Keratinocyte (primary cell): ENCODE data around the gene PLEKHG2. TPM values are rescaled to one million over a fixed set of nuclear protein-coding genes. Genes with fewer than 3 reads are reported as not detected.

Source experiments
- DNase-seq: peaks from one replicate; pipeline ENCODE4 v3.0.0-alpha.2; 2011; ENCODE audit warnings: low read depth, missing footprints, low spot score
- FAIRE-seq: peaks from 2 replicates; lab custom pipeline; 2011; peaks lifted over from hg19 to GRCh38; lab: Jason Lieb, UNC
- H2AFZ ChIP-seq: 2 replicates; pipeline ENCODE4 v1.6.0; 2012; ENCODE audit warnings: low read length, control low read depth, inconsistent platforms; ENCODE audit not compliant: control insufficient read depth
- H3K27ac ChIP-seq: 2 replicates; pipeline ENCODE4 v1.5.1; 2011; ENCODE audit warnings: low read length; ENCODE audit not compliant: control insufficient read depth, insufficient read depth
- H3K27me3 ChIP-seq: 3 replicates; pipeline ENCODE4 v1.6.0; 2011; ENCODE audit warnings: low read length; ENCODE audit not compliant: control insufficient read depth, insufficient read depth; ENCODE audit errors: extremely low read depth
- H3K36me3 ChIP-seq, 2 experiments: 2 replicates in 1 of 2; 3 replicates in 1 of 2; pipeline ENCODE4 v1.5.1; 2011; ENCODE audit warnings: low read length in 2 of 2, mild to moderate bottlenecking in 1 of 2; ENCODE audit not compliant: control insufficient read depth in 2 of 2, insufficient read depth in 2 of 2; ENCODE audit errors: extremely low read depth in 1 of 2
- H3K4me1 ChIP-seq: 3 replicates; pipeline ENCODE4 v1.5.1; 2011; ENCODE audit warnings: low read length; ENCODE audit not compliant: control insufficient read depth, insufficient read depth; ENCODE audit errors: extremely low read depth
- H3K4me2 ChIP-seq: 3 replicates; pipeline ENCODE4 v1.6.0; 2011; ENCODE audit warnings: low read depth, low read length; ENCODE audit not compliant: control insufficient read depth, insufficient read depth; ENCODE audit errors: extremely low read depth
- H3K4me3 ChIP-seq, 3 experiments: fragments of 200-600 bp in 1 of 3; sonication (generic) in 1 of 3; 2 replicates in 2 of 3; 3 replicates in 1 of 3; pipeline ENCODE4 v1.5.1; 2011 to 2016; ENCODE audit warnings: low read length in 3 of 3, mild to moderate bottlenecking in 3 of 3, control low read depth in 2 of 3, inconsistent platforms in 1 of 3, low read depth in 1 of 3, mixed read lengths in 1 of 3, mixed run types in 1 of 3, moderate library complexity in 1 of 3; ENCODE audit not compliant: control insufficient read depth in 2 of 3, insufficient read depth in 2 of 3; ENCODE audit errors: extremely low read depth in 1 of 3
- H3K79me2 ChIP-seq: 2 replicates; pipeline ENCODE4 v1.6.0; 2012; ENCODE audit warnings: low read length; ENCODE audit not compliant: control insufficient read depth, insufficient read depth
- H3K9ac ChIP-seq: 3 replicates; pipeline ENCODE4 v1.6.0; 2011; ENCODE audit warnings: low read length; ENCODE audit not compliant: control insufficient read depth, insufficient read depth; ENCODE audit errors: extremely low read depth
- H3K9me1 ChIP-seq: 3 replicates; pipeline ENCODE4 v1.6.0; 2011; ENCODE audit warnings: low read length; ENCODE audit not compliant: control insufficient read depth, insufficient read depth; ENCODE audit errors: extremely low read depth
- H3K9me3 ChIP-seq: 2 replicates; pipeline ENCODE4 v1.5.1; 2012; ENCODE audit warnings: low read depth, low read length; ENCODE audit not compliant: control insufficient read depth
- H4K20me1 ChIP-seq: 3 replicates; pipeline ENCODE4 v1.6.0; 2011; ENCODE audit warnings: low read length; ENCODE audit not compliant: control insufficient read depth, insufficient read depth; ENCODE audit errors: extremely low read depth
- EZH2 ChIP-seq: IDR thresholded peaks from one replicate; pipeline ENCODE4 v1.6.1; 2012; ENCODE audit warnings: inconsistent platforms, mild to moderate bottlenecking, low read length, moderate library complexity
- dilution Hi-C: fragments of 300-500 bp; cut with MboI; formaldehyde crosslinking; loops from one replicate; pipeline ENCODE4 v1.7.0; 2020; ENCODE audit warnings: low sequenced_read_pairs; ENCODE audit not compliant: extremely low pct_ligation_motif_present
- polyA plus RNA-seq, 5 experiments: library from polyadenylated mRNA; depleted of rRNA in 3 of 5; stranded (reverse) in 3 of 5; stranded (forward) in 1 of 5; unstranded in 1 of 5; fragments of >200 nt; gene quantifications; 1 replicate in 1 of 5; 2 replicates in 3 of 5; 3 replicates in 1 of 5; pipeline versions ENCODE4 v1.2.1 to v1.2.3, GENCODE V29; 2011 to 2012; ENCODE audit warnings: missing spikeins in 2 of 5, low read depth in 1 of 5, low replicate concordance in 1 of 5
- TF ChIP-seq, protein P1 (sequence below), 3 experiments: IDR thresholded peaks in 1 of 3; conservative IDR thresholded peaks in 1 of 3; optimal IDR thresholded peaks in 1 of 3; 2 replicates in 2 of 3; 3 replicates in 1 of 3; pipeline versions ENCODE3 to v1.5.1; 2011; ENCODE audit warnings: low read length in 3 of 3, mild to moderate bottlenecking in 3 of 3, moderate library complexity in 2 of 3, control low read depth in 1 of 3, inconsistent platforms in 1 of 3; ENCODE audit not compliant: insufficient read depth in 2 of 3; ENCODE audit errors: extremely low read depth in 1 of 3

The PLEKHG2 gene
- polyA plus RNA-seq, 1 donor (not counting 4 experiments of a cell fraction or from before 2014, with no cell fraction given) = 5.2 TPM

DNA sequence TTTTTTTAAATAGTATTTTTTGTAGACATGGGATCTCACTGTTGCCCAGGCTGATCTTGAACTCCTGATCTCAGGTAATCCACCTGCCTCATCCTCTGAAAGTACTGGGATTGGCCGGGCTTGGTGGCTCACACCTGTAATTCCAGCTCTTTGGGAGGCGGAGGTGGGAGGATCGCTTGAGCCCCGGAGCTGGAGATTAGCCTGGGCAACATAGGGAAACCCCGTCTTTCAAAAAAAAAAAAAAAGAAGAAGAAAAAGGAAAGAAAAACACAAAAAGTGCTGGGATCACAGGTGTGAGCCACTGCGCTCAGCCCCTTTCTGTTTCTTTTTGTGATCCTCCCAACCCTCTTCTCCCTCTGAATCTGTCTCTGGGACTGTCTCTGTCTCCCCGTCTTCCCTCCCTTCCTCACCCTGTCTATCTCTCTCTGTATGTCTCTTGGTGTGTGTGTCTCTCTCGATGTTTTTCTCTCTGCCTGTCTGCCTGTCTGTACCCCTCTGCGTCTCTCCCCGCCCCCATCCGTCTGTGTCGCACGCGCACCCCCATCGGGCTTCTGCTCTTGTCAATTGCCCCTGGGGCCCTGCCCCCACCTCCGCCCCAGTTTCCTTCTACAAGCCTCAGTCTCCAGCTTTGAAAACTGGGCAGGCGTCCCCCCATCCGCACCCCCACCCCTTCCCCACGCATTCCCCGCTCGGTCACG, 6.4 kb upstream of the PLEKHG2 start:
- peak overlapping the region; percentile 86 for H3K4me2 ChIP-seq
- TF ChIP-seq, protein P1, sequence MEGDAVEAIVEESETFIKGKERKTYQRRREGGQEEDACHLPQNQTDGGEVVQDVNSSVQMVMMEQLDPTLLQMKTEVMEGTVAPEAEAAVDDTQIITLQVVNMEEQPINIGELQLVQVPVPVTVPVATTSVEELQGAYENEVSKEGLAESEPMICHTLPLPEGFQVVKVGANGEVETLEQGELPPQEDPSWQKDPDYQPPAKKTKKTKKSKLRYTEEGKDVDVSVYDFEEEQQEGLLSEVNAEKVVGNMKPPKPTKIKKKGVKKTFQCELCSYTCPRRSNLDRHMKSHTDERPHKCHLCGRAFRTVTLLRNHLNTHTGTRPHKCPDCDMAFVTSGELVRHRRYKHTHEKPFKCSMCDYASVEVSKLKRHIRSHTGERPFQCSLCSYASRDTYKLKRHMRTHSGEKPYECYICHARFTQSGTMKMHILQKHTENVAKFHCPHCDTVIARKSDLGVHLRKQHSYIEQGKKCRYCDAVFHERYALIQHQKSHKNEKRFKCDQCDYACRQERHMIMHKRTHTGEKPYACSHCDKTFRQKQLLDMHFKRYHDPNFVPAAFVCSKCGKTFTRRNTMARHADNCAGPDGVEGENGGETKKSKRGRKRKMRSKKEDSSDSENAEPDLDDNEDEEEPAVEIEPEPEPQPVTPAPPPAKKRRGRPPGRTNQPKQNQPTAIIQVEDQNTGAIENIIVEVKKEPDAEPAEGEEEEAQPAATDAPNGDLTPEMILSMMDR (optimal IDR thresholded peaks at IDR 0.05 in 1 of 3, IDR thresholded peaks at IDR 0.05 in 1 of 3, conservative IDR thresholded peaks at IDR 0.05 in 1 of 3; ENCODE audit: extremely low read depth in 1 of 3, insufficient read depth in 2 of 3, low read length in 3 of 3) = no peak
- TF ChIP-seq EZH2 = no peak
- H3K4me3 ChIP-seq = peak overlapping the region; percentile 75 to 85 (median 81)
- DNase-seq = no peak
- H3K9me1 ChIP-seq = no peaks in the 10 kb centered on the region
- peaks cover 38% of the 10 kb centered on the region for H3K4me1 ChIP-seq
- H3K9me3 ChIP-seq = no peaks in the 10 kb centered on the region
- H3K27ac ChIP-seq = peak overlapping the region; percentile 83
- H3K36me3 ChIP-seq = peaks cover 6 to 14% of the 10 kb centered on the region in 2 experiments
- H3K27me3 ChIP-seq = no peaks in the 10 kb centered on the region
- H4K20me1 ChIP-seq = peaks cover 4% of the 10 kb centered on the region
- H3K79me2 ChIP-seq = peaks cover 23% of the 10 kb centered on the region
- dilution Hi-C loops = no loop called here
- H2AFZ ChIP-seq = no peak overlapping the region
- peak overlapping the region; percentile 93 for H3K9ac ChIP-seq
- no peak for FAIRE-seq

DNA sequence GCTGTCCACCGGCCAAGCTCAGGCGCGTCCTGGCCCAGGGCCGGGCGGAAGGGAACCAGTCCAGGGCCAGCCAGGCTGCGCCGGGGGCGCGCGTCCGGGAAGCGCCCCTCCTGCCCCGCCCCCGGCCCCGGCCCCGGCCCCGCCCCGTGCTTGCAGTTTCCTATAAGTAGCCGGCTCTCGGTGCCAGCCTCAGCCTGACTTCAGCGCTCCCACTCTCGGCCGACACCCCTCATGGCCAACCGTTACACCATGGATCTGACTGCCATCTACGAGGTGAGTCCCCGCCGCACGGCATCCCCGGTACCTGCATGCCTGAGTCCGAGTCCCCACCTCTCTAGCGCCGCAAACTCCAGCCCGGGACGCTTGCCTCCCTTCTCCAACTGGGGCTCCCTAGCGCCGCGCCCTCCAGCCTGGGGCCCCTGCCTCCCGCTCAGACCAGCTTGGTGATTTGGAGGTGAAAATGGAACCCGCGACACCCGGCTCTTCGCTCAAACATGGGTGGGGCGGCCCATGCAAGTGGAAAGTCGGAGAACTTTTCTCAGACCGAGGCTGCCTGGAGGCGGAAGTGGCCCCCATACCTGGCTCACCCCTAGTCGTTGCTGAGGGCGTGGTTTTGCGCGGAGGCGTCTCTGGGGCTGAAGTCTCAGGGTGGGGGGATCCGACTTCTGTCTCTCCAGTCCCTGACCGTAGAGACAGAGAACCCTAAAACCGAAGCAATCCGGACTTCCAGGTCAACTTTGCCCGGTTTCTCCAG, 5.6 kb upstream of the PLEKHG2 start, which contains the start of gene ZFP36:
TSS of gene ZFP36 (plus strand) at position 192 of the 754 bp plus-strand sequence. CDS start at position 250, 58 bp downstream.
- Histone ChIP-seq H3K4me1 (peaks cover 38% of the 10 kb centered on the region), H3K79me2 (peaks cover 23% of the 10 kb centered on the region), H3K9ac (peak within 1 kb of the TSS; percentile 93), H3K9me3 (no peaks in the 10 kb centered on the region), H3K36me3 (peaks cover 6 to 14% of the 10 kb centered on the region in 2 experiments), H3K9me1 (no peaks in the 10 kb centered on the region), H3K27ac (peak within 1 kb of the TSS; percentile 88), H3K4me3 (peak within 1 kb of the TSS; percentile 75 to 85 (median 81)), H4K20me1 (peaks cover 4% of the 10 kb centered on the region), H3K27me3 (no peaks in the 10 kb centered on the region), H3K4me2 (peak within 1 kb of the TSS; percentile 88), H2AFZ (no peak within 1 kb of the TSS)
- TF ChIP-seq EZH2 = no peak
- TF ChIP-seq, protein P1 (optimal IDR thresholded peaks at IDR 0.05 in 1 of 3, IDR thresholded peaks at IDR 0.05 in 1 of 3, conservative IDR thresholded peaks at IDR 0.05 in 1 of 3; ENCODE audit: extremely low read depth in 1 of 3, insufficient read depth in 2 of 3, low read length in 3 of 3) = peak in 1 of 3 experiments; percentile 26
- FAIRE-seq = no peak
- dilution Hi-C loops = no loop called here
- DNase-seq = no peak
